Activated naive CD8-positive, alpha-beta T cell treated with anti-CD3 and anti-CD28 coated beads, Interleukin-2, amount 50 U/mL, for 16 hours (primary cell): ENCODE measurements around the gene NBEAL2.

ENCODE experiments used
- DNase-seq: peaks from one replicate; pipeline ENCODE4 v3.0.0-alpha.2; 2020; ENCODE audit warnings: low read depth, low spot score

NBEAL2 gene

GRCh38 chr3:47042231-47042791, 62.8 kb downstream of the NBEAL2 start:
- no peak for DNase-seq

DNA sequence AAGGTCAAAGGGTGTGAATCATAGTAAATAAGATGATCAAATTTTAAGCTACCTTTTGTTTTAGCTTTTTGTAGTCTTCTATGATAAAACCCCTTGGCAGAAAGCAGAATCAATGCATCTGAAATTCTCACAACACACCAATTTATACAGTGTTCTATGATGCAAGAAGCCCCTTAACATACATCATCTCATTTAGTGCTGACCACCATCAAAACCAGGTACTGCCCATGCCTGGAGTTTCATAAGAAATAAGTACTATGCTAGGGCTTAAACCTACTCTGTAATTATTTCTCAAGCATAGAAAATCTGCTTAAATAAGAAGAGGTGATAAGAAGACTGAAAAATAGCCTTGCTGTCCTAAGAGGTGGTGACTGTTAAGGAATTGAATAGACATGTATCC, 67.6 kb downstream of the NBEAL2 start:
- DNase-seq, result no peak

DNA sequence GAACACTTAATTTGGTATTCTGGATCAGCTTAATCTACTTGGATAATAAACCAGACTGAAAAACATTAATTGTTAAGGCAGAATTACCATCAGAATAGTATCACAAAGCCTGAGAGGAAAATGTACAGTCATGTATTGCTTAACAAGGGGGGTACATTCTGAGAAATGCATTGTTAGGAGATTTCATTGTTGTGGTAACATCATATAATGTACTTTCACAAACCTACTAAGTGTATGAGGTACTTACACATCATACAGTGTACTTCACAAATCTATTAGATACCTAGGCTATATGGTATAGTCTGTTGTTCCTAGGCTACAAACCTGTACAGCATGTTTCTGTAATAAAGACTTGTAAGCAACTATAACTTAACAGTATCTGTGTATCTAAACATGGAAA, 68.2 kb downstream of the NBEAL2 start:
- no peak for DNase-seq

DNA sequence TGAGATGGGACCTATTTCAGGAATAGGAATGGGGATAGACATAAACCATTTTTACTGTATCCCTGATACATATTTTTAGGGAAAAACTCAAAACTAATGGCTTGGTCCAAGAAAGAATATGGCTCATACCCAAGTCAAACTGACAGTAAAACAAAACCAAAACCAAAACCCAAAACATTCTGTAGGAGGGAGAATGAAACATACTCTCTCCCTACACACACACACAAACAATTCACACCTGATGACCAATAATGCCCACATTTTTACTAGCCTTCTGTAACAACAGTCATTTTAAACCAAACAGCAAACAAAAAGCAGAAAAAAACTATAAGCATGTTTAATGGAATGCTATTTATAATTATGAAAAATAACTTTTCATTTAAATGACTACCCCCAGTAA, 74.9 kb downstream of the NBEAL2 start:
- DNase-seq, result no peak

DNA sequence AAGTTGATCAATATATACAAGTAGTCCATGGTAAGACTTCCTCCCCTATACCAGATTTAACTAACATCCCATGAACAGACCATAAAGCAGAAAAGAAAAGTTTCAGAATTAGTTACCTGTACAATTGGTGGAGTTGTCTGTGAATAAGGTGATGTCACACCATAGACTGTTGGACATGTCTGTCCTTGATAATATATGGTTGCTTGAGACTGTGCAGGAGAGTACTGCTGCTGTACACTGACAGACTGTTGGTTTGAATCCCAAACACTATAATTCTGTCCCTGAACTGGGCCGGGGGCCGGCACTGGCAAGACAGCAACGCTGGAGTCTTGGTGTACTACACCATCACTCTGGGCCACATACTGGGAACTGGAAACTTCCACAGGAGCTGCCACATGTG, 77.2 kb downstream of the NBEAL2 start:
- DNase-seq, result no peak

GRCh38 chr3:47057212-47057671, 77.8 kb downstream of the NBEAL2 start:
- DNase-seq, result peak; percentile 25
